Measurements from ENCODE around the gene AP2B1.
"Not testable (repeated sequence)": the region's sequence is repeated elsewhere in the genome, so short reads cannot be mapped to it uniquely, and the experiment has no call there.

The AP2B1 gene

GRCh38 chr17:35684055-35684802 lies 97.1 kb downstream of the AP2B1 start:
- Histone ChIP-seq H3K4me1 (ENCODE audit: control insufficient read depth, insufficient read depth, low read length, poor library complexity, severe bottlenecking) (no peaks in the 10 kb centered on the region), H3K9me3 (ENCODE audit: control insufficient read depth, low read length) (no peaks in the 10 kb centered on the region), H3K4me3 (ENCODE audit: insufficient read depth, low read depth, low read length, poor library complexity, severe bottlenecking) (no peak overlapping the region), H3K36me3 (ENCODE audit: control insufficient read depth, insufficient read depth, low read length) (peaks cover 45% of the 10 kb centered on the region), H3K27ac (ENCODE audit: insufficient read depth, low read length, poor library complexity, severe bottlenecking) (no peak overlapping the region), H3K27me3 (replicated peaks; ENCODE audit: control insufficient read depth, insufficient read depth, low read length, poor library complexity, severe bottlenecking) (no peaks in the 10 kb centered on the region)
- DNase-seq = no peak

- H3K9me3 ChIP-seq (ENCODE audit: control insufficient read depth, low read length) = no peaks in the 10 kb centered on the region
Observed at GRCh38 chr17:35692512-35693210, 105.5 kb downstream of the AP2B1 start.

GRCh38 chr17:35693662-35694061 lies 106.5 kb downstream of the AP2B1 start:
- H3K27me3 ChIP-seq (replicated peaks; ENCODE audit: control insufficient read depth, insufficient read depth, low read length, poor library complexity, severe bottlenecking) = no peaks in the 10 kb centered on the region

More at GRCh38 chr17:35692512-35693210, 105.5 kb downstream of the AP2B1 start:
- Histone ChIP-seq H3K27ac (ENCODE audit: insufficient read depth, low read length, poor library complexity, severe bottlenecking) (no peak overlapping the region), H3K4me1 (ENCODE audit: control insufficient read depth, insufficient read depth, low read length, poor library complexity, severe bottlenecking) (no peaks in the 10 kb centered on the region), H3K36me3 (ENCODE audit: control insufficient read depth, insufficient read depth, low read length) (peaks cover 39% of the 10 kb centered on the region), H3K4me3 (ENCODE audit: insufficient read depth, low read depth, low read length, poor library complexity, severe bottlenecking) (no peak overlapping the region), H3K27me3 (replicated peaks; ENCODE audit: control insufficient read depth, insufficient read depth, low read length, poor library complexity, severe bottlenecking) (no peaks in the 10 kb centered on the region)
- DNase-seq = no peak

GRCh38 chr17:35694906-35695305 lies 107.8 kb downstream of the AP2B1 start:
- Histone ChIP-seq H3K27ac (ENCODE audit: insufficient read depth, low read length, poor library complexity, severe bottlenecking) (no peak overlapping the region), H3K36me3 (ENCODE audit: control insufficient read depth, insufficient read depth, low read length) (peaks cover 35% of the 10 kb centered on the region), H3K4me1 (ENCODE audit: control insufficient read depth, insufficient read depth, low read length, poor library complexity, severe bottlenecking) (no peaks in the 10 kb centered on the region), H3K4me3 (ENCODE audit: insufficient read depth, low read depth, low read length, poor library complexity, severe bottlenecking) (no peak overlapping the region), H3K27me3 (replicated peaks; ENCODE audit: control insufficient read depth, insufficient read depth, low read length, poor library complexity, severe bottlenecking) (no peaks in the 10 kb centered on the region), H3K9me3 (ENCODE audit: control insufficient read depth, low read length) (no peaks in the 10 kb centered on the region)
- no peak for DNase-seq

More at GRCh38 chr17:35693662-35694061, 106.5 kb downstream of the AP2B1 start:
- no peaks in the 10 kb centered on the region for H3K4me1 ChIP-seq (ENCODE audit: control insufficient read depth, insufficient read depth, low read length, poor library complexity, severe bottlenecking)
- H3K27ac ChIP-seq (ENCODE audit: insufficient read depth, low read length, poor library complexity, severe bottlenecking) = no peak overlapping the region
- H3K4me3 ChIP-seq (ENCODE audit: insufficient read depth, low read depth, low read length, poor library complexity, severe bottlenecking) = no peak overlapping the region
- peaks cover 38% of the 10 kb centered on the region for H3K36me3 ChIP-seq (ENCODE audit: control insufficient read depth, insufficient read depth, low read length)
- H3K9me3 ChIP-seq (ENCODE audit: control insufficient read depth, low read length) = no peaks in the 10 kb centered on the region
- DNase-seq = no peak

GRCh38 chr17:35695613-35696012 lies 108.5 kb downstream of the AP2B1 start:
- peaks cover 33% of the 10 kb centered on the region for H3K36me3 ChIP-seq (ENCODE audit: control insufficient read depth, insufficient read depth, low read length)
- DNase-seq = no peak

GRCh38 chr17:35698800-35699199 lies 111.7 kb downstream of the AP2B1 start:
- H3K4me3 ChIP-seq (ENCODE audit: insufficient read depth, low read depth, low read length, poor library complexity, severe bottlenecking) = no peak overlapping the region
- peaks cover 25% of the 10 kb centered on the region for H3K36me3 ChIP-seq (ENCODE audit: control insufficient read depth, insufficient read depth, low read length)
- H3K27ac ChIP-seq (ENCODE audit: insufficient read depth, low read length, poor library complexity, severe bottlenecking) = no peak overlapping the region
- no peaks in the 10 kb centered on the region for H3K4me1 ChIP-seq (ENCODE audit: control insufficient read depth, insufficient read depth, low read length, poor library complexity, severe bottlenecking)
- no peak for DNase-seq
- no peaks in the 10 kb centered on the region for H3K9me3 ChIP-seq (ENCODE audit: control insufficient read depth, low read length)
- H3K27me3 ChIP-seq (replicated peaks; ENCODE audit: control insufficient read depth, insufficient read depth, low read length, poor library complexity, severe bottlenecking) = no peaks in the 10 kb centered on the region

More at GRCh38 chr17:35695613-35696012, 108.5 kb downstream of the AP2B1 start:
- no peaks in the 10 kb centered on the region for H3K9me3 ChIP-seq (ENCODE audit: control insufficient read depth, low read length)
- no peak overlapping the region for H3K4me3 ChIP-seq (ENCODE audit: insufficient read depth, low read depth, low read length, poor library complexity, severe bottlenecking)
- no peak overlapping the region for H3K27ac ChIP-seq (ENCODE audit: insufficient read depth, low read length, poor library complexity, severe bottlenecking)
- H3K27me3 ChIP-seq (replicated peaks; ENCODE audit: control insufficient read depth, insufficient read depth, low read length, poor library complexity, severe bottlenecking) = no peaks in the 10 kb centered on the region
- no peaks in the 10 kb centered on the region for H3K4me1 ChIP-seq (ENCODE audit: control insufficient read depth, insufficient read depth, low read length, poor library complexity, severe bottlenecking)

GRCh38 chr17:35700150-35700549 lies 113.0 kb downstream of the AP2B1 start:
- no peak overlapping the region for H3K4me3 ChIP-seq (ENCODE audit: insufficient read depth, low read depth, low read length, poor library complexity, severe bottlenecking)
- no peaks in the 10 kb centered on the region for H3K4me1 ChIP-seq (ENCODE audit: control insufficient read depth, insufficient read depth, low read length, poor library complexity, severe bottlenecking)
- H3K9me3 ChIP-seq (ENCODE audit: control insufficient read depth, low read length) = no peaks in the 10 kb centered on the region
- no peaks in the 10 kb centered on the region for H3K27me3 ChIP-seq (replicated peaks; ENCODE audit: control insufficient read depth, insufficient read depth, low read length, poor library complexity, severe bottlenecking)
- peaks cover 25% of the 10 kb centered on the region for H3K36me3 ChIP-seq (ENCODE audit: control insufficient read depth, insufficient read depth, low read length)
- no peak overlapping the region for H3K27ac ChIP-seq (ENCODE audit: insufficient read depth, low read length, poor library complexity, severe bottlenecking)
- DNase-seq = no peak

GRCh38 chr17:35701491-35701890 lies 114.4 kb downstream of the AP2B1 start:
- no peak overlapping the region for H3K4me3 ChIP-seq (ENCODE audit: insufficient read depth, low read depth, low read length, poor library complexity, severe bottlenecking)
- DNase-seq = no peak
- H3K27ac ChIP-seq (ENCODE audit: insufficient read depth, low read length, poor library complexity, severe bottlenecking) = no peak overlapping the region
- peaks cover 15% of the 10 kb centered on the region for H3K36me3 ChIP-seq (ENCODE audit: control insufficient read depth, insufficient read depth, low read length)
- no peaks in the 10 kb centered on the region for H3K4me1 ChIP-seq (ENCODE audit: control insufficient read depth, insufficient read depth, low read length, poor library complexity, severe bottlenecking)
- no peaks in the 10 kb centered on the region for H3K27me3 ChIP-seq (replicated peaks; ENCODE audit: control insufficient read depth, insufficient read depth, low read length, poor library complexity, severe bottlenecking)
- no peaks in the 10 kb centered on the region for H3K9me3 ChIP-seq (ENCODE audit: control insufficient read depth, low read length)

- DNase-seq; H3K4me3 ChIP-seq (ENCODE audit: insufficient read depth, low read depth, low read length, poor library complexity, severe bottlenecking); H3K36me3 ChIP-seq (ENCODE audit: control insufficient read depth, insufficient read depth, low read length); H3K27ac ChIP-seq (ENCODE audit: insufficient read depth, low read length, poor library complexity, severe bottlenecking); H3K4me1 ChIP-seq (ENCODE audit: control insufficient read depth, insufficient read depth, low read length, poor library complexity, severe bottlenecking); H3K27me3 ChIP-seq (replicated peaks; ENCODE audit: control insufficient read depth, insufficient read depth, low read length, poor library complexity, severe bottlenecking); H3K9me3 ChIP-seq (ENCODE audit: control insufficient read depth, low read length): not testable (repeated sequence)
Observed at GRCh38 chr17:35703308-35703707, 116.2 kb downstream of the AP2B1 start.

- no peak for DNase-seq
- H3K4me1 ChIP-seq (ENCODE audit: control insufficient read depth, insufficient read depth, low read length, poor library complexity, severe bottlenecking) = no peaks in the 10 kb centered on the region
- no peak overlapping the region for H3K4me3 ChIP-seq (ENCODE audit: insufficient read depth, low read depth, low read length, poor library complexity, severe bottlenecking)
- no peak overlapping the region for H3K27ac ChIP-seq (ENCODE audit: insufficient read depth, low read length, poor library complexity, severe bottlenecking)
- H3K36me3 ChIP-seq (ENCODE audit: control insufficient read depth, insufficient read depth, low read length) = peaks cover 9% of the 10 kb centered on the region
- H3K9me3 ChIP-seq (ENCODE audit: control insufficient read depth, low read length) = no peaks in the 10 kb centered on the region
- no peaks in the 10 kb centered on the region for H3K27me3 ChIP-seq (replicated peaks; ENCODE audit: control insufficient read depth, insufficient read depth, low read length, poor library complexity, severe bottlenecking)
Observed at GRCh38 chr17:35705230-35705629, 118.1 kb downstream of the AP2B1 start.

Data from effector memory CD4-positive, alpha-beta T cell (primary cell).